HK-2 (cell line): Measurements from ENCODE around the gene ARIH1.

Experiments used
- DNase-seq: peaks from one replicate; pipeline ENCODE4 v3.0.0-alpha.2; 2018; ENCODE audit not compliant: unreplicated experiment

The ARIH1 gene

GRCh38 chr15:72540606-72541237, 66.6 kb downstream of the ARIH1 start:
- DNase-seq, result no peak

- no peak for DNase-seq
These were observed 67.5 kb downstream of the ARIH1 start for GRCh38 chr15:72541674-72542073.

- no peak for DNase-seq
These were observed 71.0 kb downstream of the ARIH1 start for GRCh38 chr15:72545156-72545555.

- no peak for DNase-seq
These were observed 80.6 kb downstream of the ARIH1 start for GRCh38 chr15:72554471-72555425.

GRCh38 chr15:72559781-72560180, 85.7 kb downstream of the ARIH1 start:
- no peak for DNase-seq

GRCh38 chr15:72560458-72560857, 86.3 kb downstream of the ARIH1 start:
- DNase-seq, result no peak

GRCh38 chr15:72562386-72562785, 88.3 kb downstream of the ARIH1 start:
- DNase-seq, result no peak

- no peak for DNase-seq
These were observed 88.7 kb downstream of the ARIH1 start for GRCh38 chr15:72562878-72563277.

GRCh38 chr15:72564091-72564490, 90.0 kb downstream of the ARIH1 start:
- DNase-seq, result no peak

- DNase-seq, result no peak
These were observed 92.8 kb downstream of the ARIH1 start for GRCh38 chr15:72566973-72567372.

- DNase-seq, result no peak
These were observed 95.9 kb downstream of the ARIH1 start for GRCh38 chr15:72570059-72570458.

- no peak for DNase-seq
These were observed 105.7 kb downstream of the ARIH1 start for GRCh38 chr15:72579814-72580213.

- no peak for DNase-seq
These were observed 109.9 kb downstream of the ARIH1 start for GRCh38 chr15:72584006-72584405.

GRCh38 chr15:72585025-72585424, 110.9 kb downstream of the ARIH1 start:
- DNase-seq, result no peak

GRCh38 chr15:72585476-72586058, 111.4 kb downstream of the ARIH1 start:
- DNase-seq, result no peak

- no peak for DNase-seq
These were observed 114.0 kb downstream of the ARIH1 start for GRCh38 chr15:72588096-72588495.

GRCh38 chr15:72590427-72590826, 116.3 kb downstream of the ARIH1 start:
- no peak for DNase-seq

- DNase-seq, result no peak
These were observed 117.2 kb downstream of the ARIH1 start for GRCh38 chr15:72591361-72591760.

GRCh38 chr15:72592097-72592496, 118.0 kb downstream of the ARIH1 start:
- DNase-seq, result no peak

GRCh38 chr15:72592676-72593075, 118.5 kb downstream of the ARIH1 start:
- no peak for DNase-seq

- DNase-seq, result no peak
These were observed 119.7 kb downstream of the ARIH1 start for GRCh38 chr15:72593838-72594237.

GRCh38 chr15:72599855-72600464, 125.8 kb downstream of the ARIH1 start:
- DNase-seq, result no peak
